Glutamatergic neuron (in vitro differentiated cells): ENCODE data around the gene CDK14. TPM values are rescaled to one million over a fixed set of nuclear protein-coding genes. Genes with fewer than 3 reads are reported as not detected.

ENCODE experiments used
- DNase-seq: peaks from one replicate; pipeline ENCODE4 v3.0.0; 2022
- H3K27ac Mint-ChIP-seq: one replicate; pipeline ENCODE4 v1.8.0; 2020; ENCODE audit warnings: mild to moderate bottlenecking, mixed read lengths, inconsistent platforms; ENCODE audit not compliant: unreplicated experiment
- H3K27me3 Mint-ChIP-seq: one replicate; pipeline ENCODE4 v1.8.0; 2020; ENCODE audit warnings: mild to moderate bottlenecking, moderate library complexity, mixed read lengths, inconsistent platforms; ENCODE audit not compliant: unreplicated experiment
- H3K36me3 Mint-ChIP-seq: one replicate; pipeline ENCODE4 v1.8.0; 2020; ENCODE audit warnings: mild to moderate bottlenecking, mixed read lengths, inconsistent platforms; ENCODE audit not compliant: unreplicated experiment
- H3K4me1 Mint-ChIP-seq: one replicate; pipeline ENCODE4 v1.8.0; 2020; ENCODE audit warnings: mild to moderate bottlenecking, low read depth, mixed read lengths, inconsistent platforms; ENCODE audit not compliant: unreplicated experiment
- H3K4me3 Mint-ChIP-seq: one replicate; pipeline ENCODE4 v1.8.0; 2020; ENCODE audit warnings: mild to moderate bottlenecking, mixed read lengths, inconsistent platforms; ENCODE audit not compliant: unreplicated experiment
- H3K9me3 Mint-ChIP-seq: one replicate; pipeline ENCODE4 v1.8.0; 2020; ENCODE audit warnings: mild to moderate bottlenecking, moderate library complexity, mixed read lengths, inconsistent platforms; ENCODE audit not compliant: unreplicated experiment
- total RNA-seq: library from RNA; stranded (reverse); fragmentation: NEBNext Ultra II Directional; extraction: Animal tissue kit (Norgen Biotek cat#: 25700); gene quantifications from one replicate; pipeline ENCODE4 v1.2.1, GENCODE V29; 2021; ENCODE audit not compliant: unreplicated experiment
- TF ChIP-seq, protein P1 (sequence below): fragments of 200-600 bp; sonication (generic); IDR thresholded peaks from one replicate; pipeline ENCODE4 v1.5.0; 2021; ENCODE audit not compliant: partially characterized antibody, unreplicated experiment

The CDK14 gene
- total RNA-seq, 1 donor from 2014 or later: 96.5 TPM

DNA sequence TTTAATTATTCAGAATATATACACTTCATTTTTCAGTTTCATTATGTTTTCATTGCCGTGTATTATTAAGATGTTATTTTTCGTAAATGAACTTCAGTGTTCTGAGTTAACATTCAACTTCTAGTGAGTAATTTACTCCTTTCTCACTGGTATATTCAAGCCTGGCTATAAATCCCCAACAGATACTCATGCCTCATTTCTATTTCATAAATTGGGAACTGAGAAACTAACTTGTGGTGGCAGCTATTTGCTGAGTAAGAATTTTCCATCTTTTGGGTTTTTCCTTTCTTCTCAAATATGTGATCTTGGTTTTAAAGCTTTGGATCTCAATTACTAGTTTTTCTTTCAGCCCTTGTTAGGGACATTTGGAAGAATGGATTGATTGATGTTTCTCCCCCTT lies 281.1 kb downstream of the CDK14 start:
- H3K4me3 Mint-ChIP-seq: no peak overlapping the region
- peaks cover 4% of the 10 kb centered on the region for H3K36me3 Mint-ChIP-seq
- no peaks in the 10 kb centered on the region for H3K27me3 Mint-ChIP-seq
- TF ChIP-seq, protein P1, sequence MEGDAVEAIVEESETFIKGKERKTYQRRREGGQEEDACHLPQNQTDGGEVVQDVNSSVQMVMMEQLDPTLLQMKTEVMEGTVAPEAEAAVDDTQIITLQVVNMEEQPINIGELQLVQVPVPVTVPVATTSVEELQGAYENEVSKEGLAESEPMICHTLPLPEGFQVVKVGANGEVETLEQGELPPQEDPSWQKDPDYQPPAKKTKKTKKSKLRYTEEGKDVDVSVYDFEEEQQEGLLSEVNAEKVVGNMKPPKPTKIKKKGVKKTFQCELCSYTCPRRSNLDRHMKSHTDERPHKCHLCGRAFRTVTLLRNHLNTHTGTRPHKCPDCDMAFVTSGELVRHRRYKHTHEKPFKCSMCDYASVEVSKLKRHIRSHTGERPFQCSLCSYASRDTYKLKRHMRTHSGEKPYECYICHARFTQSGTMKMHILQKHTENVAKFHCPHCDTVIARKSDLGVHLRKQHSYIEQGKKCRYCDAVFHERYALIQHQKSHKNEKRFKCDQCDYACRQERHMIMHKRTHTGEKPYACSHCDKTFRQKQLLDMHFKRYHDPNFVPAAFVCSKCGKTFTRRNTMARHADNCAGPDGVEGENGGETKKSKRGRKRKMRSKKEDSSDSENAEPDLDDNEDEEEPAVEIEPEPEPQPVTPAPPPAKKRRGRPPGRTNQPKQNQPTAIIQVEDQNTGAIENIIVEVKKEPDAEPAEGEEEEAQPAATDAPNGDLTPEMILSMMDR: no peak
- H3K27ac Mint-ChIP-seq: peak overlapping the region; percentile 89
- peaks cover 3% of the 10 kb centered on the region for H3K9me3 Mint-ChIP-seq
- H3K4me1 Mint-ChIP-seq: peaks cover 20% of the 10 kb centered on the region
- no peak for DNase-seq

DNA sequence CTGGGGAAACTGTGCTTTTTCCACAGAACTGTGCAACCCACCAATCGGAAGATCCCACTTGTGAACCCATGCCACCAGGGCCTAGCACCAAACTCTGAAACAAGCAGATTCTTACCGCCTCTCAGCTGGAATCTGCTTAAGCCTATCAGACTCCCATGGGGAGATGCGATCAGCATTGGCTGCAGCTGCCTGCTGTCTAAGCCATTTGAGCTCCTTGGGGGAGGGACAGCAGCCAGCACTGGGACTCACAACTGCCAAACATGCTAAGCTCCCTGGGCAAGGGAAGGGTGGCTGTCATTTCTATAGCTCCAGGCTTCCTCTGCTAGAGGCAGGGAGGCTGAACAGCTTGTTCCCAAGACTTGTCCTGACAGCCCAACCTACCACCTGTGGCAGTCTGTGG lies 283.8 kb downstream of the CDK14 start:
- no peak overlapping the region for H3K4me3 Mint-ChIP-seq
- peak; percentile 43 for DNase-seq
- peaks cover 14% of the 10 kb centered on the region for H3K36me3 Mint-ChIP-seq
- peaks cover 18% of the 10 kb centered on the region for H3K4me1 Mint-ChIP-seq
- peaks cover 8% of the 10 kb centered on the region for H3K27me3 Mint-ChIP-seq
- H3K27ac Mint-ChIP-seq: no peak overlapping the region
- H3K9me3 Mint-ChIP-seq: peaks cover 3% of the 10 kb centered on the region
- TF ChIP-seq, protein P1: no peak

DNA sequence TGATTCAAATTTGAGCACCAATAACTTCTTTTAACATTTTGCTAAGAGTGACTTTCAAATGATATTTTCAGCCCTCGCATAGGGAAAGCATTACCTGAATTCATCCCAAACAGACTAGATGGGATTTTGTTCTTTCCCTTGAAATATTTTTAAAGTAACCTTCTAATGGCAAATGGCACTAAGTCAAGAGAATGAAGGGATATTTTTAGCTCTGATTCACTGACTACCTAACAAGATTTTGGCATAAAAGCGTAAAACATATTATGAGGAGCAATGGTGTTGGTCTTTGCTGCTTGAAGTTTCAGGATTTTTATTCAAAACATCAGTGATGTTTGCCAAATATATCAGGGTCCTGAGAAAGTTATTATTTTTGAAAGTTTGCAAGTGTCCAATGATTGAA lies 290.3 kb downstream of the CDK14 start:
- Mint-ChIP-seq H3K27ac (no peak overlapping the region), H3K4me1 (peaks cover 6% of the 10 kb centered on the region), H3K4me3 (no peak overlapping the region), H3K9me3 (peaks cover 1% of the 10 kb centered on the region), H3K27me3 (peaks cover 10% of the 10 kb centered on the region), H3K36me3 (peaks cover 14% of the 10 kb centered on the region)
- no peak for DNase-seq
- TF ChIP-seq, protein P1: no peak

DNA sequence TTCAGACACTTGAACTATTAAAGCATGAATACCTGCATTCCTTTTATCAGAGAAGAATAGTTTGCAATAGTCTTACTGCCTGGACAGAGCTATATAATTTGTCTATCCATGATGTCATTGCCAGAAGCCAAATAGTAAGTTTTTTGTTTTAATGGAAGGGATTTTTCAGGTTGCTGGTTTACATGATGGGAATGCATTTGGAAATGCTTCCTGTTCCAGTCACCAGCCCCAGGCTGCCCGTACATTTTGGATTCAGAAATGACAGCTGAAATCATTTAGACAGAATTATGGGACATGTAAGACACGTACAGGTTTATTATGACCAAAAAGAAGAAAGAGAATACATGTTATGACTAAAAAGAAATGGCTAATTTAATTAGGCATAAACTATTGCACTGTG lies 293.1 kb downstream of the CDK14 start:
- Mint-ChIP-seq H3K27me3 (peaks cover 2% of the 10 kb centered on the region), H3K27ac (no peak overlapping the region), H3K36me3 (no peaks in the 10 kb centered on the region), H3K4me1 (peaks cover 13% of the 10 kb centered on the region), H3K4me3 (no peak overlapping the region), H3K9me3 (no peaks in the 10 kb centered on the region)
- TF ChIP-seq, protein P1: no peak
- DNase-seq: no peak

DNA sequence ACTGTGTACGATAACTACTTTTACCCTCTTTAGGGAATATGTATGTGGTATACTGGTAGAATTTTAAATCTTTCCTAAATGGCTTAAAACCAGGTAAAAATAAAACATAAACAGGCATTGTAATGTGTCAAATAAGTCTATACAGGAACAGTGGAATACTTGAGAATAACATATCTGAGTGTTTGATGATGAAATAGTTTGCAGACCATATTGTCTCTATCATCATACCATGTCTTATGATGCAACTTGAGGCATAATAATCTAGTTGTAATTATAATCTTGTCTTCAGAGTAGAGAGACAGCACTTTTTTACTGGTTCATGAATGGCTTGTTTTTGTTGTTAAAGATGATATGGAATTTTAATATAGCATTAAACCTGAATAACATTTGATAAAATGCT lies 293.5 kb downstream of the CDK14 start:
- TF ChIP-seq, protein P1: no peak
- Mint-ChIP-seq H3K36me3 (no peaks in the 10 kb centered on the region), H3K4me1 (peaks cover 13% of the 10 kb centered on the region), H3K27me3 (peaks cover 2% of the 10 kb centered on the region), H3K9me3 (no peaks in the 10 kb centered on the region), H3K27ac (no peak overlapping the region), H3K4me3 (no peak overlapping the region)
- no peak for DNase-seq
